Panc1 (cell line): ENCODE results near the gene ATRNL1.

Source experiments
- CTCF ChIP-seq: fragments of 450-650 bp; IDR thresholded peaks from 2 replicates; pipeline ENCODE4 v1.5.1; 2017; ENCODE audit warnings: mild to moderate bottlenecking
- POLR2AphosphoS5 ChIP-seq: IDR thresholded peaks from 2 replicates; pipeline ENCODE4 v1.6.1; 2012; ENCODE audit warnings: mild to moderate bottlenecking, low read depth, low read length, moderate library complexity

DNA sequence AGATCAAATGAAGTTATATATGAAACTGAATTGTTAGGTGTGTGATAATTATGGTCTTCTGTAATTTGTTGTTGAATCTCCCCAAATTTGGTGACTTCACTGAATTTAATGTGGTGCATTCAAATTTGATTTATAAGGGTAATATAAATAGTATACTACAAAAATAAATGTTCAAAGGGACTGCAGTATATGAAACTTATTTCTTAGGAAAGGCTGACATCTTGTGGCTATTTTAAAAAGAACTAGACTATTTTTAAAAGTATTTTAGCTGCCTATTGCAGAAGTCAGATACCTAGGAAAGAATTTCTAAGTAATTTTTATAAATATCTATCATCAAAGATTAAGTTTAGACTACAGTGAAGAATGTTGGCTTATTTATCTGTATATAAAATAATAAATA is 36.6 kb downstream of the ATRNL1 start:
- no peak; the same call in 1 of the 2 replicates for TF ChIP-seq CTCF
- no peak for TF ChIP-seq POLR2AphosphoS5
